ENCODE measurements around the gene LGI4. TPM values are rescaled to one million over a fixed set of nuclear protein-coding genes. Genes with fewer than 3 reads are reported as not detected.

LGI4 gene
- total and polyA plus RNA-seq, 5 experiments from 2014 or later, result 0.18 to 1.6 (median 0.52) TPM; not detected in 2

- POLR2A ChIA-PET, result no interaction called here
- ATAC-seq (no peak), DNase-seq (peak in 1 of 10 donors; percentile 51)
- Mint-ChIP-seq H3K4me3 (no peak overlapping the region), H3K9me3 (no peaks in the 10 kb centered on the region), H3K4me1 (no peaks in the 10 kb centered on the region), H3K27ac (no peak overlapping the region), H3K27me3 (peaks cover 0 to 3% (median 0%) of the 10 kb centered on the region in 5 donors), H3K36me3 (no peaks in the 10 kb centered on the region)
Observed at GRCh38 chr19:35098413-35099049, 36.3 kb downstream of the LGI4 start.

- peak in 1 of 10 donors; percentile 30 for DNase-seq
- no peaks in the 10 kb centered on the region for H3K4me1 Mint-ChIP-seq
- H3K36me3 Mint-ChIP-seq, result no peaks in the 10 kb centered on the region
- no peaks in the 10 kb centered on the region for H3K9me3 Mint-ChIP-seq
- peaks cover 0 to 4% (median 0%) of the 10 kb centered on the region in 5 donors for H3K27me3 Mint-ChIP-seq
- peak overlapping the region in 2 of 10 donors; percentile 49 to 64 for H3K27ac Mint-ChIP-seq
- ATAC-seq, result no peak
- H3K4me3 Mint-ChIP-seq, result no peak overlapping the region
- POLR2A ChIA-PET, result interaction anchor here (0.6 kb wide), 1 partner anchor 172 kb away, joined by 3 read pairs; no protein-coding TSS in a partner anchor
Observed at GRCh38 chr19:35095667-35096368, 39.0 kb downstream of the LGI4 start.

DNA sequence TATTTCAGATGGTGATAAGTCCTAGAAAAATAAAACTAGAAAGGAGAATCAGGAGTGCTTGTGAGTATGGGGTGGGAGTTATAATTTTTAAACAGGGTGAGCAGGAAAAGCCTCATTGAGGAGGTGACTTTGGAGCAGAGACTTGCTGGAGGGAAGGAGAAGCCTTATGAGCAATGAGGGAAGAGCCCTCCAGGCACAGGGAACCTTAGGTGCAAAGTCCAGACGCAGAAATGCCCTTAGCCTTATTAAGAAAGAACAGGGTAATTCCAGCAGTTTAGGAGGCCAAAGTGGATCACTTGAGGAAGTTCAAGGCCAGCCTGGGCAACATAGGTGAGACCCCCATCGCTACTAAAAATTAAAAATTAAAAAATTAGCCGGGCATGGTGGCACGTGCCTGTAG is 40.2 kb downstream of the LGI4 start:
- ATAC-seq (no peak), DNase-seq (no peak)
- Mint-ChIP-seq H3K4me3 (no peak overlapping the region), H3K9me3 (no peaks in the 10 kb centered on the region), H3K27ac (peak overlapping the region in 2 of 10 donors; percentile 5 to 73), H3K27me3 (peaks cover 0 to 12% (median 1%) of the 10 kb centered on the region in 5 donors), H3K4me1 (peaks cover 0 to 6% (median 3%) of the 10 kb centered on the region in 4 donors), H3K36me3 (no peaks in the 10 kb centered on the region)
- POLR2A ChIA-PET, result no interaction called here

GRCh38 chr19:35093941-35094647 is 40.8 kb downstream of the LGI4 start:
- peaks cover 0 to 6% (median 3%) of the 10 kb centered on the region in 4 donors for H3K4me1 Mint-ChIP-seq
- POLR2A ChIA-PET, result no interaction called here
- peak in 1 of 10 donors; percentile 19 for DNase-seq
- H3K27ac Mint-ChIP-seq, result peak overlapping the region in 2 of 10 donors; percentile 5 to 73
- no peaks in the 10 kb centered on the region for H3K36me3 Mint-ChIP-seq
- H3K9me3 Mint-ChIP-seq, result no peaks in the 10 kb centered on the region
- no peak for ATAC-seq
- no peak overlapping the region for H3K4me3 Mint-ChIP-seq
- H3K27me3 Mint-ChIP-seq, result peaks cover 0 to 13% (median 1%) of the 10 kb centered on the region in 5 donors

GRCh38 chr19:35093430-35093829 is 41.4 kb downstream of the LGI4 start:
- no peak overlapping the region for H3K27ac Mint-ChIP-seq
- no peak for ATAC-seq
- no peaks in the 10 kb centered on the region for H3K36me3 Mint-ChIP-seq
- peaks cover 0 to 8% (median 3%) of the 10 kb centered on the region in 4 donors for H3K4me1 Mint-ChIP-seq
- POLR2A ChIA-PET, result interaction anchor here (0.7 kb wide), 1 partner anchor 137 kb away, joined by 3 read pairs; no protein-coding TSS in a partner anchor
- DNase-seq, result peak in 1 of 10 donors; percentile 6
- H3K9me3 Mint-ChIP-seq, result no peaks in the 10 kb centered on the region
- peaks cover 0 to 13% (median 1%) of the 10 kb centered on the region in 5 donors for H3K27me3 Mint-ChIP-seq
- H3K4me3 Mint-ChIP-seq, result no peak overlapping the region

GRCh38 chr19:35090506-35091214 is 44.2 kb downstream of the LGI4 start:
- no peak overlapping the region for H3K27ac Mint-ChIP-seq
- H3K4me3 Mint-ChIP-seq, result peak overlapping the region in 4 of 10 donors; percentile 26 to 41 (median 34)

GRCh38 chr19:35090160-35090505 is 44.7 kb downstream of the LGI4 start:
- ATAC-seq (no peak), DNase-seq (peak in 1 of 10 donors; percentile 7)
- peaks cover 3 to 34% (median 11%) of the 10 kb centered on the region in 4 donors for H3K4me1 Mint-ChIP-seq
- H3K36me3 Mint-ChIP-seq, result no peaks in the 10 kb centered on the region
- H3K27me3 Mint-ChIP-seq, result peaks cover 0 to 13% (median 1%) of the 10 kb centered on the region in 5 donors
- POLR2A ChIA-PET, result no interaction called here
- H3K9me3 Mint-ChIP-seq, result no peaks in the 10 kb centered on the region
- H3K27ac Mint-ChIP-seq, result no peak overlapping the region
- H3K4me3 Mint-ChIP-seq, result peak overlapping the region in 3 of 10 donors; percentile 26 to 41 (median 39)

More at GRCh38 chr19:35090506-35091214, 44.2 kb downstream of the LGI4 start:
- ATAC-seq (peak; percentile 71 to 86), DNase-seq (peak in 9 of 10 donors; percentile 13 to 63 (median 42))
- Mint-ChIP-seq H3K9me3 (no peaks in the 10 kb centered on the region), H3K27me3 (peaks cover 0 to 13% (median 1%) of the 10 kb centered on the region in 5 donors), H3K4me1 (peaks cover 3 to 30% (median 8%) of the 10 kb centered on the region in 4 donors), H3K36me3 (no peaks in the 10 kb centered on the region)
- POLR2A ChIA-PET, result no interaction called here

- H3K27ac Mint-ChIP-seq, result no peak overlapping the region
- H3K27me3 Mint-ChIP-seq, result peaks cover 0 to 13% (median 1%) of the 10 kb centered on the region in 5 donors
- H3K4me1 Mint-ChIP-seq, result peaks cover 3 to 38% (median 11%) of the 10 kb centered on the region in 4 donors
- DNase-seq (no peak), ATAC-seq (no peak)
- no peaks in the 10 kb centered on the region for H3K9me3 Mint-ChIP-seq
- no peaks in the 10 kb centered on the region for H3K36me3 Mint-ChIP-seq
- POLR2A ChIA-PET, result no interaction called here
- no peak overlapping the region for H3K4me3 Mint-ChIP-seq
Observed at GRCh38 chr19:35089554-35089953, 45.3 kb downstream of the LGI4 start.

GRCh38 chr19:35088131-35088913 is 46.5 kb downstream of the LGI4 start:
- Mint-ChIP-seq H3K9me3 (no peaks in the 10 kb centered on the region), H3K4me1 (peaks cover 3 to 50% (median 11%) of the 10 kb centered on the region in 4 donors), H3K27me3 (peaks cover 0 to 11% (median 1%) of the 10 kb centered on the region in 5 donors), H3K27ac (no peak overlapping the region), H3K4me3 (no peak overlapping the region), H3K36me3 (no peaks in the 10 kb centered on the region)
- ATAC-seq, result no peak
- POLR2A ChIA-PET, result no interaction called here
- peak in 1 of 10 donors; percentile 38 for DNase-seq

DNA sequence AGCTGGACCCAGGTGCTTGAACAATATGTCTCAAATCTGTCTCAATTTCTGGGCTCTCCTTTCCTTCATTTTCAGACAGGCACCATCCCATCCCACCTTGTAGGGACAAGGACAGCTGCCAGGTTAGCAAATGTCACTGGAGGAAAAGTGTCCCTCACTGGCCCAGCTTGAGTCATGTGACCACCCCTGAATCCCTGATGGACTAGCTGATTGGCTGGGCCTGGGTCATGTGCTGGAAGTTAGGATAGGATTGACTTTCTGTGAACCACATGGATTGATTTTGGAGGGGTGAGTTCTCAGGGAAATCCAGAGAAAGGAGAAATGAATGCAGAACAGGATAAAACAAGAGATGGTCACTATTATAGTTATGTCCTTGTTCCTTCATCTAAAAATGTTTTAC is 47.5 kb downstream of the LGI4 start:
- Mint-ChIP-seq H3K27ac (peak overlapping the region in 1 of 10 donors; percentile 53), H3K27me3 (peaks cover 0 to 11% (median 1%) of the 10 kb centered on the region in 5 donors), H3K9me3 (no peaks in the 10 kb centered on the region), H3K36me3 (no peaks in the 10 kb centered on the region), H3K4me3 (no peak overlapping the region), H3K4me1 (peaks cover 3 to 53% (median 11%) of the 10 kb centered on the region in 4 donors)
- no peak for ATAC-seq
- POLR2A ChIA-PET, result no interaction called here
- DNase-seq, result peak in 1 of 10 donors; percentile 45

DNA sequence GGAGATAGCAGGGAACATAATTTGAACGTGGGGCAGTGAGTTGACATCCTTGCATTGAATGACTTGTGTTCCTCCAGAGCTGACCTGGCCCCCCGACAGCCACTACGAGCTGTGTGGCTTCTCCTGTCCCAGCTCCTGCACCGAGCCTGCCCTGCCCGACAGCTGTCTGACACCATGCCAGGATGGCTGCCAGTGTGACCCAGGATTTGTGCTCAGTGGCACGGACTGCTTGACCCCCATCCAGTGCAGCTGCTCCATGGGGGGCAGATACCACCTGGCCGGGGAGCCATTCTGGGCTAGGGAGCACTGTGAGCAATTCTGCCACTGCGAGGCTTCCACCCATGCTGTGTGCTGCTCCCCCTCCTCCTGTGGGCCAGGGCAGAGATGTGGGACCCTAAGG is 48.4 kb downstream of the LGI4 start:
- DNase-seq (peak in 1 of 10 donors; percentile 52), ATAC-seq (no peak)
- peaks cover 0 to 10% (median 1%) of the 10 kb centered on the region in 5 donors for H3K27me3 Mint-ChIP-seq
- H3K36me3 Mint-ChIP-seq, result no peaks in the 10 kb centered on the region
- H3K9me3 Mint-ChIP-seq, result no peaks in the 10 kb centered on the region
- H3K4me1 Mint-ChIP-seq, result peaks cover 3 to 53% (median 11%) of the 10 kb centered on the region in 4 donors
- H3K27ac Mint-ChIP-seq, result peak overlapping the region in 3 of 10 donors; percentile 49 to 82 (median 56)
- POLR2A ChIA-PET, result interaction anchor here (1.1 kb wide), 1 partner anchor 123 kb away, joined by 4 read pairs; no protein-coding TSS in a partner anchor
- peak overlapping the region in 1 of 10 donors; percentile 32 for H3K4me3 Mint-ChIP-seq

Data from naive thymus-derived CD8-positive, alpha-beta T cell (primary cell).